Testis (tissue), 3 donors: Measurements from ENCODE around the gene GRIK4. TPM values are rescaled to one million over a fixed set of nuclear protein-coding genes. Genes with fewer than 3 reads are reported as not detected.

Experiments
- DNase-seq: peaks from one replicate; pipeline ENCODE4 v3.0.0-alpha.2; 2019
- H3K27ac ChIP-seq, 2 donors: fragments of 200-600 bp; sonication (generic); one replicate each; pipeline ENCODE4 v1.5.1; 2019
- H3K27me3 ChIP-seq: fragments of 200-600 bp; sonication (generic); one replicate; pipeline ENCODE4 v1.5.1; 2019
- H3K36me3 ChIP-seq: fragments of 200-600 bp; sonication (generic); one replicate; pipeline ENCODE4 v1.5.1; 2017; ENCODE audit warnings: low read depth; ENCODE audit errors: missing control alignments
- H3K4me1 ChIP-seq: fragments of 200-600 bp; sonication (generic); one replicate; pipeline ENCODE4 v1.5.1; 2019
- H3K4me3 ChIP-seq, 2 donors: fragments of 200-600 bp; sonication (generic); one replicate each; pipeline ENCODE4 v1.5.1; 2017 to 2019
- H3K9me3 ChIP-seq: fragments of 200-600 bp; sonication (generic); one replicate; pipeline ENCODE4 v1.5.1; 2017
- CTCF ChIP-seq, 3 experiments: fragments of 450-650 bp in 2 of 3; fragments of 200-600 bp in 1 of 3; sonication (generic) in 1 of 3; IDR thresholded peaks; one replicate each; pipeline ENCODE4 v1.5.1; 2016 to 2019; ENCODE audit warnings: antibody characterized with exemption in 3 of 3, mild to moderate bottlenecking in 2 of 3, moderate library complexity in 1 of 3
- POLR2A ChIP-seq: fragments of 450-650 bp; IDR thresholded peaks from one replicate; pipeline ENCODE4 v1.6.1; 2017; ENCODE audit warnings: antibody characterized with exemption, mild to moderate bottlenecking, moderate library complexity
- WGBS, 2 donors: methylation state at CpG; one replicate each; pipeline ENCODE4 v1.1.5; 2018; 5-methylcytosine and 5-hydroxymethylcytosine counted together
- intact Hi-C: fragments of 100-400 bp; cut with DNase I; formaldehyde crosslinking; loops from one replicate; pipeline ENCODE4 v1.15.1; 2023; ENCODE audit warnings: low total_unique reads
- polyA plus RNA-seq: library from polyadenylated mRNA; stranded (reverse); fragments of 350-450 nt; fragmentation: Illumina TruSeq; extraction: RNeasy Lipid Tissue Mini Kit (QIAGEN cat#74804); gene quantifications from one replicate; pipeline ENCODE4 v1.2.3, GENCODE V29; 2014; ENCODE audit warnings: low read depth, low replicate concordance; ENCODE audit not compliant: insufficient read depth
- total RNA-seq, 2 donors: library from RNA; depleted of rRNA; stranded (reverse); fragments of >200 nt; gene quantifications; one replicate each; pipeline ENCODE4 v1.2.3, GENCODE V29; 2016

The GRIK4 gene
- total and polyA plus RNA-seq, 3 donors from 2014 or later = 2.6 to 3.0 (median 2.6) TPM

GRCh38 chr11:120505801-120506425 lies 5.6 kb upstream of the GRIK4 start:
- Histone ChIP-seq H3K9me3 (no peaks in the 10 kb centered on the region), H3K36me3 (no peaks in the 10 kb centered on the region), H3K4me3 (no peak overlapping the region), H3K27ac (no peak overlapping the region), H3K27me3 (no peaks in the 10 kb centered on the region), H3K4me1 (no peaks in the 10 kb centered on the region)
- intact Hi-C loops = no loop called here
- 87 to 94% methylated on average over 7 of the region's 7 CpGs for WGBS, 2 donors
- TF ChIP-seq POLR2A (no peak), CTCF (IDR thresholded peaks at IDR 0.05) (no peak)
- no peak for DNase-seq

GRCh38 chr11:120509346-120510053 lies 2.0 kb upstream of the GRIK4 start:
- no peak overlapping the region for H3K27ac ChIP-seq
- 63 to 66% methylated on average over 7 of the region's 7 CpGs for WGBS, 2 donors
- intact Hi-C loops = loop anchor here (5.0 to 10.0 kb wide), 4 partner anchors 175 to 595 kb away; partner anchors contain the start of gene TECTA
- H3K4me3 ChIP-seq = no peak overlapping the region
- no peaks in the 10 kb centered on the region for H3K4me1 ChIP-seq
- no peaks in the 10 kb centered on the region for H3K27me3 ChIP-seq
- TF ChIP-seq CTCF (IDR thresholded peaks at IDR 0.05) = no peak
- no peak for TF ChIP-seq POLR2A
- DNase-seq = no peak
- no peaks in the 10 kb centered on the region for H3K36me3 ChIP-seq
- no peaks in the 10 kb centered on the region for H3K9me3 ChIP-seq

GRCh38 chr11:120510406-120511115 lies 987 bp upstream of the GRIK4 start:
- TF ChIP-seq POLR2A (no peak), CTCF (IDR thresholded peaks at IDR 0.05) (no peak)
- H3K27ac ChIP-seq = no peak overlapping the region
- H3K9me3 ChIP-seq = no peaks in the 10 kb centered on the region
- no peaks in the 10 kb centered on the region for H3K36me3 ChIP-seq
- no peaks in the 10 kb centered on the region for H3K27me3 ChIP-seq
- intact Hi-C loops = loop anchor here (5.0 to 10.0 kb wide), 4 partner anchors 174 to 594 kb away; partner anchors contain the start of gene TECTA
- peak overlapping the region in 1 of 2 donors; percentile 38 for H3K4me3 ChIP-seq
- 44 to 51% methylated on average over 19 to 20 of the region's 20 CpGs for WGBS, 2 donors
- H3K4me1 ChIP-seq = no peaks in the 10 kb centered on the region
- DNase-seq = no peak

- intact Hi-C loops = loop anchor here (5.0 to 10.0 kb wide), 4 partner anchors 173 to 593 kb away; partner anchors contain the start of gene TECTA
- DNase-seq = no peak
- 18 to 31% methylated on average over 27 to 42 of the region's 73 CpGs for WGBS, 2 donors
- no peak overlapping the region for H3K27ac ChIP-seq
- no peaks in the 10 kb centered on the region for H3K9me3 ChIP-seq
- no peaks in the 10 kb centered on the region for H3K4me1 ChIP-seq
- peak overlapping the region; percentile 37 to 47 for H3K4me3 ChIP-seq
- H3K36me3 ChIP-seq = no peaks in the 10 kb centered on the region
- no peaks in the 10 kb centered on the region for H3K27me3 ChIP-seq
- no peak for TF ChIP-seq CTCF (IDR thresholded peaks at IDR 0.05)
- TF ChIP-seq POLR2A = no peak
Observed at GRCh38 chr11:120511820-120512738, 531 bp downstream of the GRIK4 start.
